Measurements from ENCODE around the gene RTN1.

RTN1 gene

DNA sequence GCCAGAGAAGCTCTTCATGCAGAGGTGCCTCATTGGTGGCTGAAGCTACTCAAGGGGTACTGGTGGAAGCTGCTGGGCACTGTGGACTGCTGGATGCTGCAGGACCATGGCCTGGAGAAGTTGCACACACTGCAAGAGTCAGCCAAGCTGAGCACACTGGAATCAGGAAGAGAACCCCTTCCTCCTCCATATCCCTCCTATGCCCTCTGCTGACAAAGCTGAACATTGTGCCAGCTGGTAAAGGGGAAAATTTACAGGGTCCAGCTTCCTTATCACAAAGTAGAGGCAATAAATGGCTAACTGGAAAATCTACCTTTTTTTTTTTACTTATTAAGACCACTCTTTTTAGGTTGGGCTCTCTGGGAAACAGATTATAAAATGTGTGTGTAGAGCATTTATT, 300.5 kb downstream of the RTN1 start:
- H3K4me2 ChIP-seq (ENCODE audit: low read depth, low read length, poor library complexity, severe bottlenecking), result no peak overlapping the region
- no peaks in the 10 kb centered on the region for H3F3A ChIP-seq (ENCODE audit: low read depth)
- H3K79me2 ChIP-seq (ENCODE audit: insufficient read depth, low read length), result no peaks in the 10 kb centered on the region
- H2AFZ ChIP-seq (ENCODE audit: low read length), result peak overlapping the region; percentile 75
- no peaks in the 10 kb centered on the region for H3K9me3 ChIP-seq (ENCODE audit: insufficient read depth, low read depth, low read length)
- H3K36me3 ChIP-seq (ENCODE audit: insufficient read depth, low read length), result no peaks in the 10 kb centered on the region
- no peaks in the 10 kb centered on the region for H3K27me3 ChIP-seq (ENCODE audit: insufficient read depth, low read length, poor library complexity, severe bottlenecking)
- H3K4me1 ChIP-seq (ENCODE audit: insufficient read depth, low read length, poor library complexity, severe bottlenecking), result no peaks in the 10 kb centered on the region
- H3K9ac ChIP-seq (ENCODE audit: low read depth, low read length, poor library complexity, severe bottlenecking), result no peak overlapping the region
- H4K20me1 ChIP-seq (ENCODE audit: insufficient read depth, low read length, poor library complexity, severe bottlenecking), result no peaks in the 10 kb centered on the region
- TF ChIP-seq EZH2phosphoT487 (IDR thresholded peaks at IDR 0.05; ENCODE audit: borderline replicate concordance), result no peak
- TF ChIP-seq, protein P1, sequence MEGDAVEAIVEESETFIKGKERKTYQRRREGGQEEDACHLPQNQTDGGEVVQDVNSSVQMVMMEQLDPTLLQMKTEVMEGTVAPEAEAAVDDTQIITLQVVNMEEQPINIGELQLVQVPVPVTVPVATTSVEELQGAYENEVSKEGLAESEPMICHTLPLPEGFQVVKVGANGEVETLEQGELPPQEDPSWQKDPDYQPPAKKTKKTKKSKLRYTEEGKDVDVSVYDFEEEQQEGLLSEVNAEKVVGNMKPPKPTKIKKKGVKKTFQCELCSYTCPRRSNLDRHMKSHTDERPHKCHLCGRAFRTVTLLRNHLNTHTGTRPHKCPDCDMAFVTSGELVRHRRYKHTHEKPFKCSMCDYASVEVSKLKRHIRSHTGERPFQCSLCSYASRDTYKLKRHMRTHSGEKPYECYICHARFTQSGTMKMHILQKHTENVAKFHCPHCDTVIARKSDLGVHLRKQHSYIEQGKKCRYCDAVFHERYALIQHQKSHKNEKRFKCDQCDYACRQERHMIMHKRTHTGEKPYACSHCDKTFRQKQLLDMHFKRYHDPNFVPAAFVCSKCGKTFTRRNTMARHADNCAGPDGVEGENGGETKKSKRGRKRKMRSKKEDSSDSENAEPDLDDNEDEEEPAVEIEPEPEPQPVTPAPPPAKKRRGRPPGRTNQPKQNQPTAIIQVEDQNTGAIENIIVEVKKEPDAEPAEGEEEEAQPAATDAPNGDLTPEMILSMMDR (conservative IDR thresholded peaks at IDR 0.05; ENCODE audit: low read length), result peak; percentile 45
- H3K4me3 ChIP-seq (ENCODE audit: low read length, poor library complexity, severe bottlenecking), result no peak overlapping the region
- H3K9me2 ChIP-seq (replicated peaks; ENCODE audit: low read depth, low read length), result no peaks in the 10 kb centered on the region

- H3K79me2 ChIP-seq (ENCODE audit: insufficient read depth, low read length), result no peaks in the 10 kb centered on the region
- H4K20me1 ChIP-seq (ENCODE audit: insufficient read depth, low read length, poor library complexity, severe bottlenecking), result no peaks in the 10 kb centered on the region
- no peaks in the 10 kb centered on the region for H3K36me3 ChIP-seq (ENCODE audit: insufficient read depth, low read length)
- TF ChIP-seq EZH2phosphoT487 (IDR thresholded peaks at IDR 0.05; ENCODE audit: borderline replicate concordance), result no peak
- TF ChIP-seq, protein P1 (conservative IDR thresholded peaks at IDR 0.05; ENCODE audit: low read length), result no peak
- H3K4me3 ChIP-seq (ENCODE audit: low read length, poor library complexity, severe bottlenecking), result no peak overlapping the region
- no peaks in the 10 kb centered on the region for H3F3A ChIP-seq (ENCODE audit: low read depth)
- H3K9ac ChIP-seq (ENCODE audit: low read depth, low read length, poor library complexity, severe bottlenecking), result no peak overlapping the region
- H3K4me1 ChIP-seq (ENCODE audit: insufficient read depth, low read length, poor library complexity, severe bottlenecking), result no peaks in the 10 kb centered on the region
- H2AFZ ChIP-seq (ENCODE audit: low read length), result no peak overlapping the region
- no peaks in the 10 kb centered on the region for H3K9me2 ChIP-seq (replicated peaks; ENCODE audit: low read depth, low read length)
- no peak overlapping the region for H3K4me2 ChIP-seq (ENCODE audit: low read depth, low read length, poor library complexity, severe bottlenecking)
- no peaks in the 10 kb centered on the region for H3K27me3 ChIP-seq (ENCODE audit: insufficient read depth, low read length, poor library complexity, severe bottlenecking)
- no peaks in the 10 kb centered on the region for H3K9me3 ChIP-seq (ENCODE audit: insufficient read depth, low read depth, low read length)
Observed at GRCh38 chr14:59566725-59567124, 303.9 kb downstream of the RTN1 start.

GRCh38 chr14:59566296-59566695, 304.3 kb downstream of the RTN1 start:
- Histone ChIP-seq H3K9me2 (replicated peaks; ENCODE audit: low read depth, low read length) (no peaks in the 10 kb centered on the region), H3K27me3 (ENCODE audit: insufficient read depth, low read length, poor library complexity, severe bottlenecking) (no peaks in the 10 kb centered on the region), H2AFZ (ENCODE audit: low read length) (no peak overlapping the region), H3K9ac (ENCODE audit: low read depth, low read length, poor library complexity, severe bottlenecking) (no peak overlapping the region), H3K79me2 (ENCODE audit: insufficient read depth, low read length) (no peaks in the 10 kb centered on the region), H3K36me3 (ENCODE audit: insufficient read depth, low read length) (no peaks in the 10 kb centered on the region), H3F3A (ENCODE audit: low read depth) (no peaks in the 10 kb centered on the region), H3K4me3 (ENCODE audit: low read length, poor library complexity, severe bottlenecking) (no peak overlapping the region), H4K20me1 (ENCODE audit: insufficient read depth, low read length, poor library complexity, severe bottlenecking) (no peaks in the 10 kb centered on the region), H3K9me3 (ENCODE audit: insufficient read depth, low read depth, low read length) (no peaks in the 10 kb centered on the region), H3K4me1 (ENCODE audit: insufficient read depth, low read length, poor library complexity, severe bottlenecking) (no peaks in the 10 kb centered on the region), H3K4me2 (ENCODE audit: low read depth, low read length, poor library complexity, severe bottlenecking) (no peak overlapping the region)
- TF ChIP-seq EZH2phosphoT487 (IDR thresholded peaks at IDR 0.05; ENCODE audit: borderline replicate concordance), result no peak
- TF ChIP-seq, protein P1 (conservative IDR thresholded peaks at IDR 0.05; ENCODE audit: low read length), result no peak

Data from Loucy (cell line).